ENCODE measurements around the gene CORO1C. TPM values are rescaled to one million over a fixed set of nuclear protein-coding genes. Genes with fewer than 3 reads are reported as not detected.
"Not testable (repeated sequence)": the region's sequence is repeated elsewhere in the genome, so short reads cannot be mapped to it uniquely, and the experiment has no call there.

CORO1C gene
- polyA plus RNA-seq, 3 donors from 2014 or later: 31.8 to 80.0 (median 32.1) TPM

DNA sequence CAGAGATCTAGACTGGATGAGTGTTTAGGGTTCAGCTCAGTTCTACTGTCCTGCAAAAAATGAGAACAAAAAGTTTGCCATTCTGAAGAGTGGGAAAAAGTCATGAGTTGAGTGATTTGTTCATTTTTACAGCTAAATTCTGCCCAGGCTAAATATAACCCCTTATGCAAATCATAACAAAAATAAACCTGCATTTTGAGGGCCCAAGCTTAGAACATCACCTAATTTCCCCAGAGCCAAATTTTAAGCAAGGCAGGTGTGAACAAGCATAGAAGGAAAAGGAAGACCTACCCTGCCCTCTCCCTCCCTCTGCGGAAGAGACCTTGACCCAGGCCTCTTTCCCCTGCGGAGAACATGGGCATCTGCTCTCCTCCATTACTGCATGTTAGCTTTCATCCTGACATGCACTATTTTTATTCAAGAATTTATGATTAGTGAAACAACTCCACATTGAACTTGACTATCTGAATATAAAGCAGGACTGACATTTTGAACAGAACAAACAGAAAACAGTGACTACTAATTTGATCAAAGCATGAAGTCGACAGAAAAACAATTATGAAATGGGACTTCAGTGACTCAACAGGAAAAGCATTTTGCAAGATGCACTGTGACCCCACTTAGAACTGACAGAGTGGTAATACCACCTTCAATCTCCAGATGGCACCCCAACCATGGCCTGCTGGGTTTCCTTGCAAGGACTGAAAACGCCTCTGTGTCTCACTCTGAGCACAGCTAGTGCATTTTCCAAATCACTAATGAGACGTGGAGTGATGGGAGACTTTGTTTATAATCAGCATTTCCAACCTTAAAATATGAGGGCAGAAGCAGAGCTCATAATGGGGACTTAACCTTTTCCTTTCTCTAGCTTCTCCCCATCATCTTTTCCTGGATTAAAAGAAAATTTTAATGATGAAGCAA lies 66.7 kb downstream of the CORO1C start:
- H3K27ac Mint-ChIP-seq: peak overlapping the region; percentile 36 to 82 (median 70)
- no peaks in the 10 kb centered on the region for H3K27me3 Mint-ChIP-seq (ENCODE audit: low read depth in 3 of 3)
- no peaks in the 10 kb centered on the region for H3K9me3 Mint-ChIP-seq
- H3K36me3 Mint-ChIP-seq: no peaks in the 10 kb centered on the region
- peak; percentile 65 to 78 (median 71) for DNase-seq
- peaks cover 6 to 12% of the 10 kb centered on the region in 2 donors for H3K4me1 Mint-ChIP-seq
- H3K4me3 Mint-ChIP-seq: no peak overlapping the region

DNA sequence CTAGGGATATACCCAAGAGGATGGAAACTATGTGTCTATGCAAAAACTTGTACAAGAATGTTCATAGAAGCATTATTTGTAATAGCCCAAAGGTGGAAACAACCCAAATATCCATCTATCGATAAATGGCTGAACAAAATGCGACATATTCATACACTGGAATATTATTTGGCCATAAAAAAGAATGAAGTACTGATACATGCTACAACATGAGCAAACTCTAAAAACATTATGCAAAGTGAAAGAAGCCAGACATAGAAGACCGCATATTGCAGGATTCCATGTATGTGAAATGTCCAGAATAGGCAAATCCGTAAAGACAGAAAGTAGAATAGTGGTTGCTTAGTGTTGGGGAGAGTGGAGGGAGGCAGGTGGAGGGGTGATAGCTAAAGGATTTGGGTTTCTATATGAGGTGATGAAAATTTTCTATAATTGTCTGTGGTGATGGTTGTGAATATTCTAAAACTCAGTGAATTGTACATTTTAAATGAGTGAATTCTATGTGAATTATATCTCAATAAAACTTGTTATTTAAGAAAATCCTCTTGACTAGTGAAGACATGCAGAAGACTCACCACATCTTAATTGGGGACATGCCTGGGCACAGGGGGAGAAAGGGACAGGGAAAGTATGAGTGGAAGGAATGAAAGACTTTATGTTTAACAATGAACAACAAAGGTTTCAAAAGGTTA lies 67.8 kb downstream of the CORO1C start:
- Mint-ChIP-seq H3K27me3 (ENCODE audit: low read depth in 3 of 3) (no peaks in the 10 kb centered on the region), H3K4me3 (no peak overlapping the region), H3K9me3 (no peaks in the 10 kb centered on the region), H3K36me3 (peaks cover 0 to 4% (median 3%) of the 10 kb centered on the region in 3 donors), H3K4me1 (peaks cover 6 to 12% of the 10 kb centered on the region in 2 donors), H3K27ac (peak overlapping the region in 2 of 6 donors; percentile 21 to 62)
- DNase-seq: no peak

DNA sequence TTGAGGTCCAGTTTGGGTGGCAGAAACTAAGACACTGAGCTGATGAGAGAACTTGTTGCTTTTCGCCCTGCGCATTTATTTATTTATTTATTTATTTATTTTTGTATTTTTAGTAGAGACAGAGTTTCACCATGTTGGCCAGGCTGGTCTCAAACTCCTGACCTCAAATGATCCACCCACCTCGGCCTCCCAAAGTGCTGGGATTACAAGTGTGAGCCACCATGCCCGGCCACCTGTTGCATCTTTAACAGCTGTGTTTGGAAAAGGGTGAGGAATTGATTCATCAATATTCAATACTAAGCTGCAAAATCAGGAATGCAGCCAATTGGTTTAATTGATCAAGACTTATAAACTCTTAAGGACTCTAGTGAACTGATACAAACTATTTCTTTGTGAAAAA lies 73.2 kb downstream of the CORO1C start:
- not testable (repeated sequence) for H3K4me3 Mint-ChIP-seq; H3K27me3 Mint-ChIP-seq (ENCODE audit: low read depth in 3 of 3); DNase-seq; H3K27ac Mint-ChIP-seq; H3K4me1 Mint-ChIP-seq; H3K9me3 Mint-ChIP-seq
- H3K36me3 Mint-ChIP-seq: peaks cover 9 to 23% (median 19%) of the 10 kb centered on the region in 3 donors

DNA sequence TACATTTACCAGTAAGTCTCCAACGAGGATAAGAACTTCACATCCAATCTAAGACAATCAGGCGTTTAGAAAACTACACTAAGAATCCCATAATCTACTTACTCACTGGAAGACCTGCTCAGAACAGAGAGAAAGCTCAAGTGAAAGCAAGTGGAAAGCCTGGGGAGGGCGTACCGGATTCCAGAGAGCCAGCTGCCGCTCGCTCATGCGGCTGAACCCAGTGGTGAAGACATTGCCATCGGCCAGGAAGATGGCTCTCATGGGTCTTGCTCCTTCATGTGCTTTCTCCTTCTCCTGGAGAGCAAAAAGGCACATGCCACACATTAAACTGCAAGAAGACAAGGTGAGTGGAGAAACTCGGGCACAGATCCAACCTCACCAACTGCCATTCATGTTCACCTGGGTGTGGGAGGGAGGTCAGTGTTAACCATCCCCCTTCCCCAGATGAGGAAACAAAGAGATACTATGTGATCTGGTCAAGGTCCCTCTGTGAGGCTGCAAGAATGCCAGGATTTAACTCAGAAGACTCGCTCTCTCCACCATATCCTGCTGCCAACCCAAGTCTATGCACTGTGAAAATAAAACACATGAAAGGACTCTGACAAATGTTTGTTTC lies 74.1 kb downstream of the CORO1C start:
- Mint-ChIP-seq H3K27me3 (ENCODE audit: low read depth in 3 of 3) (no peaks in the 10 kb centered on the region), H3K9me3 (no peaks in the 10 kb centered on the region), H3K4me1 (no peaks in the 10 kb centered on the region), H3K36me3 (peaks cover 9 to 31% (median 19%) of the 10 kb centered on the region in 3 donors), H3K27ac (no peak overlapping the region), H3K4me3 (no peak overlapping the region)
- DNase-seq: no peak

DNA sequence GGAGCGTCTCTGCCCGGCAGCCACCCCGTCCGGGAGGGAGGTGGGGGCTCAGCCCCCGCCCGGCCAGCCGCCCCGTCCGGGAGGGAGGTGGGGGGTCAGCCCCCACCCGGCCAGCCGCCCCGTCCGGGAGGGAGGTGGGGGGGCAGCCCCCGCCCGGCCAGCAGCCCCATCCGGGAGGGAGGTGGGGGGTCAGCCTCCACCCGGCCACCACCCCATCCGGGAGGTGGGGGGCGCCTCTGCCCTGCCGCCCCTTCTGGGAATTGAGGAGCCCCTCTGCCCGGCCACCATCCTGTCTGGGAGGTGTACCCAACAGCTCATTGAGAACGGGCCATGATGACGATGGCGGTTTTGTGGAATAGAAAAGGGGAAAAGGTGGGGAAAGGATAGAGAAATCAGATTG lies 75.1 kb downstream of the CORO1C start:
- H3K27ac Mint-ChIP-seq; H3K4me1 Mint-ChIP-seq; H3K9me3 Mint-ChIP-seq; H3K27me3 Mint-ChIP-seq (ENCODE audit: low read depth in 3 of 3); H3K4me3 Mint-ChIP-seq; DNase-seq: not testable (repeated sequence)
- peaks cover 13 to 31% (median 19%) of the 10 kb centered on the region in 3 donors for H3K36me3 Mint-ChIP-seq

DNA sequence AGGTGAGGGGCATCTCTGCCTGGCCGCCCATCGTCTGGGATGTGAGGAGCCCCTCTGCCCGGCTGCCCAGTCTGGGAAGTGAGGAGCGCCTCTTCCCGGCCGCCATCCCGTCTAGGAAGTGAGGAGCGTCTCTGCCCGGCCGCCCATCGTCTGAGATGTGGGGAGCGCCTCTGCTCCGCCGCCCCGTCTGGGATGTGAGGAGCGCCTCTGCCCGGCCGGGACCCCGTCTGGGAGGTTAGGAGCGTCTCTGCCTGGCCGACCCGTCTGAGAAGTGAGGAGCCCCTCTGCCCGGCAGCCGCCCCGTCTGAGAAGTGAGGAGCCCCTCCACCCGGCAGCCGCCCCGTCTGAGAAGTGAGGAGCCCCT lies 75.5 kb downstream of the CORO1C start:
- DNase-seq; H3K4me1 Mint-ChIP-seq; H3K4me3 Mint-ChIP-seq; H3K9me3 Mint-ChIP-seq; H3K27me3 Mint-ChIP-seq (ENCODE audit: low read depth in 3 of 3); H3K27ac Mint-ChIP-seq: not testable (repeated sequence)
- H3K36me3 Mint-ChIP-seq: peaks cover 13 to 31% (median 19%) of the 10 kb centered on the region in 3 donors

DNA sequence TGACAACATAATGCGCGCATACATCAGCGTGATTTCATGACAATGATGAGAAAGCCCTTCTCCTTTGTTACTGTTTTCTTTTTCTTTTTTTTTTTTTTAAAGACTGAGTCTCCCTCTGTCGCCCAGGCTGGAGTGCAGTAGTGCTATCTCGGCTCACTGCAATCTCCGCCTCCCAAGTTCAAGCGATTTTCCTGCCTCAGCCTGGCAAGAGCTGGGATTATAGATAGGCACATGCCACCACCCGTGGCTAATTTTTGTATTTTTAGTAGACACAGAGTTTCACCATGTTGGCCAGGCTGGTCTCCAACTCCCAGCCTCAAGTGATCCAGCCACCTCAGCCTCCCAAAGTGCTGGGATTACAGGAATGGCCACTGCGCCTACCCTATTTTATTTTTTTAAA lies 76.7 kb downstream of the CORO1C start:
- not testable (repeated sequence) for DNase-seq; H3K27ac Mint-ChIP-seq; H3K4me1 Mint-ChIP-seq; H3K4me3 Mint-ChIP-seq; H3K9me3 Mint-ChIP-seq; H3K27me3 Mint-ChIP-seq (ENCODE audit: low read depth in 3 of 3)
- H3K36me3 Mint-ChIP-seq: peaks cover 15 to 33% (median 19%) of the 10 kb centered on the region in 3 donors

DNA sequence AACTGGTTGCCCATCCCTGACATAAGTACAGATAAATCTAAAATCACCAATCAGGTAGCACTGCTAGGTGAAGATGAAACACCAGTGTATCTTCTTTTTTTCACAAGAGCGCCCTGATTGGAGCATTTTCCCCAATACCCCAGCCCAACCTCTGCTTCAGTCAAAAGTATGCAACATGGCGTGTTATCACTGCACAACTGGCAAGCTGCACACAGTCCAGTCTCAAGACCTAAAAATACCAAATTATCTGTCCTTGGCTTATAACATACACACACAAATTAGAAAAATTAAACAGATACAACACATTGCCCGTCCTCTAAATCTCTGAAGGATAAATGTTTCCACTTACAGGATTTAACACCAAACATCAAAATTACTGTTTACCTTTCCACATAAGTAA lies 77.4 kb downstream of the CORO1C start:
- H3K36me3 Mint-ChIP-seq: peaks cover 22 to 40% (median 25%) of the 10 kb centered on the region in 3 donors
- H3K9me3 Mint-ChIP-seq: no peaks in the 10 kb centered on the region
- no peaks in the 10 kb centered on the region for H3K27me3 Mint-ChIP-seq (ENCODE audit: low read depth in 3 of 3)
- no peak for DNase-seq
- peak overlapping the region in 1 of 6 donors; percentile 30 for H3K27ac Mint-ChIP-seq
- no peaks in the 10 kb centered on the region for H3K4me1 Mint-ChIP-seq
- no peak overlapping the region for H3K4me3 Mint-ChIP-seq

DNA sequence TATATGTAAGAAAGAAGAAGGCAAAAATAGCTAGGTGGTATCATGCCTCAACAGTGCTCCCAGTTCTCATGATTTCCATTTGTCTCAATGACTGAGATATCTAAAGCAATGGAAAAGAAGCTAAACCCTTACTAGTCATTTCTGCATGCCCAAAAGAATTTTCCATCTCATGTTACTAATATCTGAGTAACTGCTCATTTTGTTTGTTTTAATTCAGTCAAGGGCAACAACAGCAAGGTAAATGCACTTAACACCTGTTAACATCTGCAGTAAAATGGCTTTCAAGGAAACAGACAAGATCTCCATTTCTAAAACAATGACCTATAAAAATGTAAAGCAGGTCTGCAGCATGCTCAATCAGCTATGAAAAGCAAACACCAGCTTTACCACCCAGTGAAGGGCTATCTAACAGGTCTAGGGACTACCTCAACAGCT lies 78.2 kb downstream of the CORO1C start:
- Mint-ChIP-seq H3K9me3 (no peaks in the 10 kb centered on the region), H3K36me3 (peaks cover 25 to 38% (median 27%) of the 10 kb centered on the region in 3 donors), H3K4me1 (no peaks in the 10 kb centered on the region), H3K27ac (no peak overlapping the region), H3K4me3 (no peak overlapping the region), H3K27me3 (ENCODE audit: low read depth in 3 of 3) (peaks cover 0 to 2% (median under 1%) of the 10 kb centered on the region in 3 donors)
- DNase-seq: no peak

DNA sequence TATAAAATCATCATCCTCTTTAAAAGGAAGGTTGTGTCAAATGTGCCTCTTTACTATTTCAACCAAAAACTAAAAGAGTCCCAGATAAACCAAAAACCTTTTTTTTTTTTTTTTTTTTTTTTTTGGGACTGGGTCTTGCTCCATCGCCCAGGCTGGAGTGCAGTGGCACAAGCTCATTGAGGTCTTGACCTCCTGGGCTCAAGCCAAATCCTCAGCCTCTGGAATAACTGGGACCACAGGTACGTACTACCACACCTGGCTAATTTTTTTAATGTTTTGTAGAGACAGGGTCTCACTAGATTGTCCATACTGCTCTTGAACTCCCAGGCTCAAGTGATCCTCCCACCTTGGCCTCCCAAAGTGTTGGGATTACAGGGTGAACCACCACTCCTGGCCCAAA lies 81.2 kb downstream of the CORO1C start:
- H3K27me3 Mint-ChIP-seq (ENCODE audit: low read depth in 3 of 3): peaks cover 0 to 4% (median 2%) of the 10 kb centered on the region in 3 donors
- no peak for DNase-seq
- H3K4me3 Mint-ChIP-seq: no peak overlapping the region
- H3K27ac Mint-ChIP-seq: no peak overlapping the region
- no peaks in the 10 kb centered on the region for H3K9me3 Mint-ChIP-seq
- peaks cover 15 to 35% (median 19%) of the 10 kb centered on the region in 3 donors for H3K36me3 Mint-ChIP-seq
- H3K4me1 Mint-ChIP-seq: peaks cover 8 to 23% of the 10 kb centered on the region in 2 donors

DNA sequence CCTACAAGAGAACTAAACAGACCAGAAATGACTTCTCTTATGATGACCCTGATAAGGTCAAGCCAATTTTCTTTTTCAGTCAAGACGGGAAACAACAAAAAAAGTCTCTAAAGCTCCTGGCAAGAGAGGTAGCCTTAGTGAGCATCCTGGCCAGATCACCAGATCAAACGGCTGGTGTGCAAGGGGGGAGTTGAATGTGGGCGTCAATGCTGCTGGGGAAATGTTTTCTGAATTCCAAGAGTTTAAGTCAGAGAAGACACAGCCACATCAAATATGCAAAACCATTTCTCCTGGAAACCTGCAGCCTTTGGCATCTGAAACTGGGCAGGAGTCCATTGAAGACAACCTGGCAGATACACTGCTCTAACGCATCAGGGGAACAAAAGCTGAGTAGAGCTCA lies 81.6 kb downstream of the CORO1C start:
- Mint-ChIP-seq H3K27ac (no peak overlapping the region), H3K27me3 (ENCODE audit: low read depth in 3 of 3) (peaks cover 0 to 4% (median 2%) of the 10 kb centered on the region in 3 donors), H3K9me3 (no peaks in the 10 kb centered on the region), H3K36me3 (peaks cover 15 to 35% (median 19%) of the 10 kb centered on the region in 3 donors), H3K4me3 (no peak overlapping the region), H3K4me1 (peaks cover 8 to 24% of the 10 kb centered on the region in 2 donors)
- DNase-seq: no peak

DNA sequence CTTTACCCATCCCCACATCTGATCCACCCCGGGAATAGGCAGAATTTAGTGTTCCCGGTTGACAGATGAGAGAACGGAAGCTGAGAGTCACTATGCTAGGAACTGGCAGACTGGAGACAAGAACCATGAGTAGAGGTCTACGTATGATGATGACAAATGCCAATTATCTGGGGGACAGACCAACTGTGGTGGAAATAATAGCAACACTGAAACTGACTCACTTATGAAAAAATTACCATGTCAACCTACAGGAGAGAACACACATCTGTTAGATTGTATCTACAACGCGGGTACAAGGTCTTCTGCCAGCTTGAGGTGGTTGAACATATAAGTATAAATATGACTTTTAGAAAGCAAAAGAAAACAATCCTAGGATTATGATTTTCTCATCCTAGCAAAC lies 82.2 kb downstream of the CORO1C start:
- peak overlapping the region in 2 of 6 donors; percentile 3 to 16 for H3K27ac Mint-ChIP-seq
- H3K36me3 Mint-ChIP-seq: peaks cover 15 to 34% (median 18%) of the 10 kb centered on the region in 3 donors
- H3K4me1 Mint-ChIP-seq: peaks cover 8 to 24% of the 10 kb centered on the region in 2 donors
- H3K27me3 Mint-ChIP-seq (ENCODE audit: low read depth in 3 of 3): peaks cover 0 to 4% (median 2%) of the 10 kb centered on the region in 3 donors
- DNase-seq: no peak
- H3K9me3 Mint-ChIP-seq: no peaks in the 10 kb centered on the region
- H3K4me3 Mint-ChIP-seq: no peak overlapping the region

DNA sequence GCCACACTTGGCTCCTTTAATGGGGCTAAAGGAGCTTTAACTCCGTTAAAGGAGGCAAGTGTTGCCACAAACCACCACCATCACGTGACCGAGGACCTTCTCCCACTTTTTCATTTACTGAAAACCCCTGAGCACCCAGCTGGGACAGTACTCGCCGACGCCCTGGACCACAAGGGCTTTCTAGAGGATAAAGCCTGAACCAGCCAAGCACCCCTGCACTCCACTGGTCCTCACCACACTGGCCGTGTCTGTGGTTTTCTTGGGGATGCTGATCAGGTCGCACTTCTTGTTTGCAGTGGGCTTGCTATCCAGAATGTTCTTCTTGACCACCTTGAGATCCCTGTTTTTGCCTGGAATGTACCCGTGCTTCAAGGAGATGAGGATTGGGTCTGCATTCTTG lies 82.9 kb downstream of the CORO1C start:
- peak overlapping the region in 1 of 6 donors; percentile 40 for H3K27ac Mint-ChIP-seq
- H3K4me3 Mint-ChIP-seq: no peak overlapping the region
- DNase-seq: no peak
- peaks cover 0 to 4% (median 2%) of the 10 kb centered on the region in 3 donors for H3K27me3 Mint-ChIP-seq (ENCODE audit: low read depth in 3 of 3)
- peaks cover 15 to 30% (median 15%) of the 10 kb centered on the region in 3 donors for H3K36me3 Mint-ChIP-seq
- H3K9me3 Mint-ChIP-seq: no peaks in the 10 kb centered on the region
- H3K4me1 Mint-ChIP-seq: peaks cover 8 to 24% of the 10 kb centered on the region in 2 donors
